ENCODE data around the gene CSKMT.

DNA sequence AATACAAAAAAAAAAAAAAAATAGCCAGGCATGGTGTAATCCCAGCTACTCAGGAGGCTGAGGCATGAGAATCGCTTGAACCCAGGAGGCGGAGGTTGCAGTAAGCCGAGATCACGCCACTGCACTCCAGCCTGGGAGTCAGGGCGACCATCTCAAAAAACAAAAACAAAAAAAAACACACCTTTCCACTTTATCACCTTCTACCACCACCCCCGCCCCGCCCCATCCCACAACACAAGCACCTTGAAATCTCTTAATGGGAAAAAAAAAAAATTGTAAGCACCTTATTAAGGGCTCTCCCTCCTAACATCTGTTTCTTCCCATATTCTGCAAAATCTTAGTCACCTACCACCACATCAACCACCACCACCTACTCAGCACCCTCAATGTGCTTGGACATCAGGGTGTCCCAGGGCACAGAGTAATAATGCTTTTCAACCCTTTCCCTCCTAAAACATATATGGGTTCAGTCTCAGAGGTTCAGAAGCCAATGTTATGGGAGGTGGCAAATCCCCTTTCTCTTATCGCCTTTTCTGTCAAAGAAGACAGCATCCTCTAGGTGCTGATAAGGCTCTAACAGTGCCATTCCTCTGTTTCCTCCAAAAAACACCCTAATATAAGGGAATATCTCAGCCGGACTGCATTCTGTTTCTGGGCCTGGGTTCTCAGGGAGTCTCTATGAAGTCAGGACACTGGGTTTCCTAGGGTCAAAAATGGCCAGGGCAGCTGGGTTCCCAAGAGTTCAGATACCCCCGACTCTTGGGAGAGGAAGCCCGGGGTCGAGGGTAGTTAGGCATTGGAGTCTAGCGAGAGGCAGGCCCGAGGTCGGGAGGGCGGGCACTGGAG lies 12.7 kb upstream of the CSKMT start:
- TF ChIP-seq POLR2AphosphoS5 (IDR thresholded peaks at IDR 0.05; ENCODE audit: low read depth, low read length) (no peak), POLR2A (IDR thresholded peaks at IDR 0.05; ENCODE audit: low read depth, low read length) (no peak)

All from GM12892 (cell line).